ENCODE measurements around the gene MGRN1.

The MGRN1 gene

DNA sequence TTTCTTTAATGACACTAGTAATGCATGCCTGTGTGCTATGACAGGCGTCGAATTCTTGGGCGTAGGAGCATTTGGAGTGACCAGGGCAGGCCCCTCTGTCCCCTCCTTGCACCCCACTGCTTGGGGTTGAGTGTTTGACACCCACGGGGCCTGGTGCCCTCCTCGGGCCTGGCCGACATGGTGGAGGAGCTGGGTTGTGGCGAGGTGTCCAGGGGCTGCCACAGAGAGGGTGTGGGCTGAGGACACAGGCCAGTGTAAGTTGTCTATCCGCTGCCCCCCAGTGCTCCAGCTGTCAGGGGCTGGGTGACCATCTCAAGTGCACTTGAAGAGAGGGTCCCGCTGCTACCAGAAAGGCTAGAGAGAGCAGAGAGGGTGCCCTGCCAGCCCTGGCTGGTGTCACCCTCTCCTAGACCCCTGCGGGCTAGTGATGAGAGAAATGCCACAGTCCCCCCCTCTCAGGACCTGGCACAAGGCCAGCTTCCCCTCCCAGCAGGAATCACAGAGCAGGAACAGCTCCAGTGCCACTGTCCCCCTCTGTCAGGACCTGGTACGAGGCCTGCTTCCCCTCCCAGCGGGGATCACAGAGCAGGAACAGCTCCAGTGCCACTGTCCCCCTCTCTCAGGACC is 30.5 kb downstream of the MGRN1 start:
- no peak for DNase-seq

DNA sequence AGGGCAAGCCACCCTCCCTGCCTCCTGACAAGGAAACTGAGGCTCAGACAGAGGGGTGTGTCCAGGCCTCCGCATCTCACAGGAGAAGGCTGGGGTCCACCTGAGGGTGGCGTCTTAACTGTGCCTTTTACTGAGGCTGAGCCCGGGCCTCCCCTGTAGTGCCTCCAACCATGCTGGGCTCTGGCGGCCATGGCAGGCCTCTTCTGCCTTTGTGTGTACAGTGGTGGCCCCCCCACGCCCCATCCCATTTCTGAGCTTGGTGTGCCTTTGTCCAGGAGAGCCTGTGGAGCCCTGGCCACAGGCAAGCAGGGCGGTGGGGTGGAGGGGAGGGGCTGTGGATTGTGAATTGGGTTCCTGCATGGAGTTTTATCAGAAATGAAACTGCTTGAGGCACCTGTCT is 31.2 kb downstream of the MGRN1 start:
- DNase-seq = no peak

DNA sequence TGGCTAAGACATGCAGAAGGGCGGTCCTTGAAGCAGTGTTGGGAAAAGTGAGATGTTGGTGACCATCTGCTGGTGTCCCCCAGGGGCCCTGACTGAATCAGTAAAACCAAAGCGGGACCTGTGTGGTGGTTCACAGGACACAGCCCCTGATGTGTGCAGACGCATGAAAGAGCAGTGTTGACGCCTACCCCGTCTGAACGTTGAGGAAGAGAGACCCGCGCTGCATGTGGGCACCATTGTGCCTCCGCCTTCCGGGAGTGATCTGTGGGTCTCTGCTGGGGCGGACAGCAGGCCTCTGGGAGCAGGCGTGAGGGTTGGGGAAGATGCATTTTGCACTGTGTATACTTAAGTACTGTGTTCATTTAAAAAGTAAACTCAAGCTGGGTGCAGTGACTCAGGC is 31.6 kb downstream of the MGRN1 start:
- no peak for DNase-seq

DNA sequence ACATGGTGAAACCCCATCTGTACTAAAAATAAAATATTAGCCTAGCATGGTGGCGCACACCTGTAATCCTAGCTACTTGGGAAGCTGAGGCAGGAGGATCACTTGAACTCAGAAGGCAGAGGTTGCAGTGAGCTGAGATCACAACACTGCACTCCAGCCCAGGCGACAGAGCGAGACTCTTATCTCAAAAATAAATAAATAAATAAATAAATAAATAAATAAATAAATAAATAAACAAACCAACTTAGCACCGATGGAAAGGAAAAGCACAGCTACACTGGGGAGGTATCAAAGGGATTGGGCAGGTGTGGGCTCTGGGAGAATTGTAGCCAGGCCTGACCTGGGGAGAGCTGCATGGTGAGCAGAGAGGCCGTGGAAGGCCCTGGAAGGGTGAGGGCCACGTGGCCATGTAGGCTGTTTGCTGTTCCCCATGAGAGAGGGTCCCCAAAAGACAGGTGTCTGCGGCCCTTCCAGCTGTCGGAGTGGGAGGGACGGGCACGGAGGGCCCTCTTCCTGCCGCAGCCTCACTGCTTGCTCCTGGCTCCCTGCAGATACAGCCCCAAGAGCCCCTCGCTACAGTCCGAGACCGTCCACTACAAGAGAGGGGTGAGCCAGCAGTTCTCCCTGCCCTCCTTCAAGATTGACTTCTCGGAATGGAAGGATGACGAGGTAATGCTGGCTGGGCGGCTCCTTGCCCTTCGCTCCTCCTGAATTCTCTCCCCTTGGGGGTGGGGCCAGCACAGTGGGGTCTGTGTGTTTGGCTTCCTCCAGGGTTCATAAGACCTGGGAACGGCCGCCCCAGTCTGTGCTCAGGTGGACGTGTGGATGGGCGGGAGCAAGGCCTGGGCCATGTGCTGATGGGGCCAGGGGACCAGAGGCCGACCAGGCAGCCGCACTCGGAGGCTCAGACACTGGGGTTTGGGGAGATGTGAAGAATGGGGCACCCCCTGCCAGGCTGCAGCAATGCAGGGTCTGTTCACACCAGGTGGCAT is 32.4 kb downstream of the MGRN1 start:
- no peak for DNase-seq

DNA sequence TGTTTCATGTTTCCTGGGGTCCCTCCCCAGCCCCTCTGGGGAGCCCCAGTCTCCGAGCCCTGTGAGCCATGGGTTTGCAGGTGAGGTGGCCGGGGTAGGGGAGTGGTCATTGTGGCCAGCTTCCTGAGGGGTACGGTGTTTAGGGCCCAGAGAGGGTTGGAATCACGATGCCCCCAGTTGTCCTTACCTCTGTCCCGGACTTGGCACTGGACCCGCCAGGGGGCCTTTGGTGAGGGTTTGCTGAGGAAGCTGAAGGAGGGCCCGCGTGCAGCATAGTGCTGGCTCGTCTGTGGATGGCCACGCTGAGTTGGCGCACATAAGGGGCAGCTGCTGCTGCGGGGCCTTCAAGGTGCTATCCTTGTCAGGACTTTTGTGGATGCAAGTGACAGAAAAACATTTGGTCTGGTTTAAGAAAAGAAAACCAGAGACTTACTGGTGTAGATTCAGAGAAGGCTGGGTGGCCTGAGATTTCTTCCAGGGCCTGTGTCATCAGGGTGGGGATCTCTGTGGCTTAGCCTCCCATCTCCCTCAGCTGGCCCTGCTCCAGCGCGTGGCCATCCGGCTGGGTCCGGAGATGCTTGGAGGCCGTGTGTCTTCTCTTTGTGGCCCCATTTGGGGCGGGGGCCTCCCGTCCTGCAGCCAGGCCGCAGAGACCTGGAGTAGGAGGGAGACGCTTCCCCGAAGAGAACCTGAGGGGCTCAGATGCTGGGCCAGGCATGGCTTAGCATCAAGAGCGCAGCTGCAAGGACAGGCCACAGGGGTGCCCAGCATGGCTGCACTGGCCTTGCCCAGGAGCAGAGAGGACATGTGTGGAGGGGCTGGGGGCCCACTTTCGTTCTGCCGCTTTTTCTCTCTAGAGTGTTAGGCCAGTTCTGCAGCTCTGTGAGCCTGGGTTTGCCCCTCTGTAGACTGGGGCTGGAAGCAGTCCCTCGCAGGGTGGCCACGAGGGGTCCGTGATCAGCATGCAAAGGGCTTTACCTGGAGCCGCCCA is 35.0 kb downstream of the MGRN1 start:
- no peak for DNase-seq

DNA sequence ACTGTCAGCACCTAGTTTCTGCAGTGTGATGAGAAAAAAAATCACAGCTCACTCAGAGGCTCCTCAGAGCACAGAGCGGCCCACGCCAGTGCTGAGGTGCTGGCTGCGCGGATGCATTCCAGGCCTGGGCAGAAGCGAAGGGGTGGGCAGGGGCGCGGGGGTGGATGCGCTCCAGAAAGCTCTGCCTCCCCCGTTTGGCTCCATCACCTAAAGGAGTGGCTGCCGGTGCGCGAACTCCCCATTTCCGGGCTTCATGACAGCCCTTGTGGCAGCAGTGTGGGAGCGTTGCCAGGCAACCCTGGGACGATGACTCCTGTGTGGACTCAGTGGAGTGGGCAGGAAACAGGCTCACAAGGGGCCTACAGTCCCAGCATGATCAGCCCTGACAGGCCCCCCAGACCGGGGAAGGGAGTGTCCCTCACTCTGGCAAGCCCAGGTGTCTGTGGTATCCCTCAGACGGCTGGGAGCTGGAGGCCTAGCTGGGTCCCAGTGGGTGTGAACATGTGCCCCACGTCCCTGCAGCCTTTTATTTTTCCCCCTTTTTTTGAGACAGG is 35.9 kb downstream of the MGRN1 start:
- DNase-seq = peak; percentile 70

DNA sequence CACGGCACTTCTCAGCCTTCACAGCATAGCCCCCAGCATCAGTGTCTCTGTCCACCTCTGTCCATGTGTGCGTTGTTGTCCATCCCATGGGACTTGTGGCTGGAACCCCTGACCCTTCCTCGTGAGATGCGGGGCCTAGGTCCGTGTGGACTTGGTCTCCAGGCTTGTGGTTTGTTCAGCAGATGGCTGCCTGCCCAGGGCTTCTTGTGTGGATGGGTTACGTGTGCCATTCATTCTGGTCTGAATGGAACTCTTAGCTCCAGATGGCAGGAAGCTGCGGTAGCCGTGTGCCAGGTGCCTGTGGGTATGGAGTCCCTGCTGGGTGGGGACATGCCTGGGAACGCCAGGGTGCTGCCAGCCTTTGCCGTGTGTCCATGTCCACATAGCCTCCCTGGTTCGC is 37.0 kb downstream of the MGRN1 start:
- peak; percentile 89 for DNase-seq

DNA sequence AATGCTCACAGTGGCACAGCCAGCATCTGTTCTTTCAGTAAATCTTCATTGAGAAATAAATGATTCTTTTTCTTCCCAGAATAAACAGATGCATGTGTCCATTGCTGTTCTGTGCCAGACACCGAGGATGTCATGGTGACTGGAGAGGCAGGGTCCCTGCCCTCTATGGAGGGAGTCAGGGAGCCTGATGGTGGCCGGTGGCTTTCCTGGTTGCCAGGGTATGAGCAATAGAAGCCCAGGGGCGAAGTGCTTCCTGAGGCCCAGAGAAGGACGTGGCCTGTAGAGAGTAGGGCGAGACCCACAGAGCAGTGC is 38.8 kb downstream of the MGRN1 start:
- DNase-seq = no peak

DNA sequence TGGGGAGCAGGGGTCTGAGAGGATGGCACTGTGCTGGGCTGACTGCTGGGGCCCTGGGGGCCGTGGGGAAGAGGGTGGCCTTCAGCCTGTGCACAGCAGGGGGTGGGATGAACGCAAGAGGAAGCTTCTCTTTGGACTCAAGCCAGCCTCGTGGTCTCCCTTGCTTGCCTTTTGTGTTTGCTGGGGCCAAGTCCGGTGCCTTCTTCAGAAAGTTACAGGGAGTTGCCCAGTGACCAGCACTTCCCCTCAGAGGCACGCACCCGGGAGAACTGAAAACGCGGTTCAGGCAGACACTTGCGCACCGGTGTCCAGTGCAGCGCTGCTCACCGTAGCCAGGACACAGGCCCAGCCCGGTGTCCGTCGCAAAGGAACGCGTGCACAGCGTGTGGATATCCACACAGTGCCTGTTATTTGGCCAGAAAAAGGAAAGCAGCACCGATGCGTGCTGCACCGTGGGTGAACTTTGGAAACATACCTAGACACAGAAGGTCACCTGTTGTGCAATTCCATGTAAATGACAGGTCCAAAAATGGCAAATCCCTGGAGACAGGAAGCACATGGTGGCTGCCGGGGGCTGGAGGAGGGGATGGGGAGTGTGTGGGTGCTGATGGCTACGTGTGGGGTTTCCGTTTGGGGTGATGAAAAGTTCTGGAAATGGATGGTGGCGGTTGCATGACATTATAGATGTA is 39.3 kb downstream of the MGRN1 start:
- no peak for DNase-seq

DNA sequence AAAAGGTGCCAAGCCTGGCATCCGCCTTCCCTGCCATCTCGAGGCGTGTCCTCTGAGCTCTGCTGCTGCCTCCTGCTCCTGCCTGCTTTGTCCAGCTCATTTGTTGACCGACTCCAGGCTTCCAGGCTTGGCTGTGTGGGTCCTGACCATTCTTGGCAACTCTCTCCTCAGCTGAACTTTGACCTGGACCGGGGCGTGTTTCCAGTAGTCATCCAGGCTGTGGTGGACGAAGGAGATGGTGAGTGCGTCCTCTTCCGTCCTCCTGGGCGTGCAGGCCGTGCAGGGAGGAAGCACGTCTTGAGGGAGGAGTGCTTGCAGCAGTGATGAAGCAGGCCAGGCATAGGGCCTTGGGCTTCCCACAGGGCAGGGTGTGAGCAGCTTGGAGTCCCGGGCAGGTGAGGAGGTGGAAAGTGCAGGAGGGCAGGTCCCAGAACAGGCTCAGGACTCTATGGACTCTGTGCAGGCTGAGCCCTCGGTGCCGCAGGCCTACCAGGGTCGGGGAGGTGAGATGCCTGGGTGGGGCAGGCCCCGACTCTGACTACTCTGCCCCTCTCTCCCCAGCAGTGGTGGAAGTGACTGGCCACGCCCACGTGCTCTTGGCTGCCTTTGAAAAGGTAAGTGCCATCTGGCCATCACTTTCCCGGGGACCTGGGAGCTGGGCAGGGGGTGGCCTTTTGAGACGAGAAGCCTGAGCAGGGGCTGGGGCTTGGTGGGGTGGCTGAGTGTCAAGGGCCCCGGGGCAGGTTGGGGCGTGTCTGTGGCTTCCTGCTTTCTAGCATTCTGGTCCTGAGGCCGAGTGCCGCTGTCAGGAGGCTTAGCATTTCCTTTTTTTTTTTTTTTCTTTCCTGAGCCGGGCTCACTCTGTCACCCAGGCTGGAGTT is 40.2 kb downstream of the MGRN1 start:
- no peak for DNase-seq

DNA sequence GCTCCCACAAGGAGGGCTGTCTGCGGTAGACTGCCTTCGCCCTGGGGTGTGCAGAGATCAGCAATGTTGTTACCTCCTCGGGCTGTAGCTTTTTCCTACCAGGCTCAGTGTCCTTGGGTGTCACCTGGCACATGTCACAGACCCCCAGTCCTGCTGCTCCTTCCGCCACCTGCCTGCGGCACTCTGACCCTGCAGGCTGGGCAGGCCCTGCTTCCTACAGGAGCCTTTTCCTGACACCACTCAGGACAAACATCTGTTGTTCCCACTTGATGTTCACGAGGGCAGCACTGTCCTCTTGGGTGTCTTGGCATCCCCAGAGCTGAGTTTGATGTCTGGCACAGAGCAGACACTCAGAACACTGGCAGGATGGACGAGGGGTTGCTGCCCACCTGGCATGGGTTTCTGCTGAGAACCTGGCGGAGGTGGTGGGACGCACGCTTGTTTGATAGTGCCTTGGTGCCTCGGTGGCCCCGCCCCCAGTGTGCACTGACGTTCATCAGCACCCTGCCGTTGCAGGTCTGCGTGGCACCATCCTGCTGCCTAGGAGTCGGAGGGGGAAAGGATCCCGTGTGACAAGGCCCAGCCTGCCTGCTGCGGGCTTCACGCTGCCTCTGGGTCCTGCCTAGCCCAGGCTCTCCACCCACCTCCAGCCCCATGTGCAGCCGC is 42.0 kb downstream of the MGRN1 start:
- DNase-seq = no peak

DNA sequence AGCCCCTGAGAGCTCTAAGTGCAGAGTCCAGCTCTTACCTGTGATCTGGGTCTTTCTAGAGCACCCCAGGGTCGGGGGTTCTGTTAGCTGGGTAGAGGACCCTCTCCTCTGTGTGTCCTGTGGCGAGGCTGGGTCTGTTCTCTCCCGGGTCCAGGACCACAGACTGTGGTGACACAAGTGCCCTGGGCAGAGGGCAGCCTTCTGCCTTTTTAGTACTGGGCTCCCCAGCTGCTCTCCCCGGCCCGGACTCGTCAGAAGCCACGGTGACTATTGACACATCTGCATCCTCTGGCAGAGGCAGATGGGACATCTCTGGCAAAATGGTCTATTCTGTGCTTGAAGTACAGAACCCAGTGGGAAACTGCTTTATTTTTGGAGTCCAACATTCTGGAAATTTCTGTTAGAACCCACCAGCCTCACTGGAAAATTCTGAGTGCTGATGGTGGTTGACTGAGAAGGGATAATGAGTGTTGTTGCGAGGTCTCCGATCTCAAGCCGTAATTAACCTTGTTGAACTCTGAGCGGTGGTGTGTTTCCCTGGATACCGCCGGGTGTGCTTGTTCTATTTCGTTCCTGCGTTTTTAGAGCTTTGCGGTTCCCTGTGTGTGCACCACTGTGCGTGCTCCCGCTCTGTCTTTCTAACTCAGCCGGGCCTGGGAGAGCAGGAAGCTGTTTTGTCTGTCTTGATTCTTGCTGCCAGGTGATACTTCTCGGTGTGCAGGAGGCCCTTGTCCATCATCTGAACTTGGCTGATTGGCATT is 42.8 kb downstream of the MGRN1 start:
- DNase-seq = no peak

DNA sequence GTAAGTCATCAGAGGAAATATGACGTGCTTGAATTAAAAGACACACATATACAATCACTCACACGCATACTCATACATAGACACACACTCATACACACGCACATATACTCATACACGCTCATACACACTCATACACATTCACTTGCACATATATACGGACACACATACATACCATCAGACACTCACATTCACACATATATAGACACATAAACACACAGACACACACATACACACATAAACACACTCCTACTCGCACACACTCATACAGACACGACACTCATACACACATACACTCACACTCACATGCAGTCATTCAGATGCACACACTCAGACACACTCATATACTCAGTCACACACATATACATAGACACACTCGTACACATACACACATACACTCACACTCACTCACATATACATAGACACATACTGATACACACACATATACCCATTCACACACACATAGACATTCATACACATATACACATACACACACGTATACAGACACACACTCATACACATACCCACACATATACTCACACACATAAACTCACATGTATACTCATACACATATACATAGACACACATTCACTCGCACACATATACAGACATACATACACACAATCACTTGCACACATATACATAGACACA is 43.8 kb downstream of the MGRN1 start:
- DNase-seq = no peak

DNA sequence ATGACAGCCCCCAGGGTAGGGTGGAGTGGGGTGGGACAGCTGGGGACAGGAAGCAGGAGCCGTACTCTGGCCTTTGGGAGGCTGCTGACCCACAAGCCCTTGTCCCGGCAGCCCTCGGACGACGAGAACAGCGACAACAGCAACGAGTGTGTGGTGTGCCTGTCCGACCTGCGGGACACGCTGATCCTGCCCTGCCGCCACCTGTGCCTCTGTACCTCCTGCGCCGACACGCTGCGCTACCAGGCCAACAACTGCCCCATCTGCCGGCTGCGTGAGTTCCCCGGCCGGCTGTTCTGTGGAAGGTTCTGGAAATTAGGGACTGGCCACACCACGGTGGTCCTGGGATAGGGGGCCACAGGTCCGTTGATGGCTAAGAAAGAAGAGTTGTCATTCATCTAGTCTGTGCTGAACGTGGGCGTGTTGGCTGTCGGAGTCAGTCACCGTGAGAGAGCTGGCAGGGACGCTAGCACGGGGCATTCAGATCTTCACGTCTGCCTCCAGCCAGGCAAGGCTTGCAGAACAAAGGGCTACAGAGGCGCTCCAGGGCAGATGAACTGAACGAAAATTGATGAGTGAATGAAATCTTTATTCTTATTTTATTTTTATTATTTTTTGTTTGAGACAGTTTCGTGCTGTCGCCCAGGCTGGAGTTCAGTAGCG is 48.9 kb downstream of the MGRN1 start:
- no peak for DNase-seq

DNA sequence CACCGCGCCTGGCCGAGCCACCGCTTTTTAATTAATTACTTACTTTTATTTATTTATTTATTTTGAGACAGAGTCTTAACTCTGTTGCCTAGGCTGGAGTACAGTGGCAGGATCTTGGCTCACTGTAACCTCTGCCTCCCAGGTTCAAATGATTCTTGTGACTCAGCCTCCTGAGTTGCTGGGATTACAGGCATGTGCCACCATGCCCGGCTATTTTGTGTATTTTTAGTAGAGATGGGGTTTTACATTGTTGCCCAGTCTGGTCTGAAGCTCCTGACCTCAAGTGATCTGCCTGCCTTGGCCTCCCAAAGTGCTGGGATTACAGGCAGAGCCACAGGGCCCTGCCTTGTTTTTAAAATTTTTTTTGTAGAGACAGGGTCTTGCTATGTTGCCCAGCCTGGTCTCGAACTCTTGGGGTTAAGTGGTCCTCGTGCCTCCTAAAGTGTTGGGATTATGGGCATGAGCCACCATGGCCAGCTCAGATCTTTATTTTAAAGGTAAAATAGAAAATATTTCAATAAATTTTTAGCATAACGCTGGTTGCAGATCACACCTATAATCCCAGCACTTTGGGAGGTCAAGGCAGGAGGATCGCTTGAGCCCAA is 50.4 kb downstream of the MGRN1 start:
- DNase-seq = no peak

DNA sequence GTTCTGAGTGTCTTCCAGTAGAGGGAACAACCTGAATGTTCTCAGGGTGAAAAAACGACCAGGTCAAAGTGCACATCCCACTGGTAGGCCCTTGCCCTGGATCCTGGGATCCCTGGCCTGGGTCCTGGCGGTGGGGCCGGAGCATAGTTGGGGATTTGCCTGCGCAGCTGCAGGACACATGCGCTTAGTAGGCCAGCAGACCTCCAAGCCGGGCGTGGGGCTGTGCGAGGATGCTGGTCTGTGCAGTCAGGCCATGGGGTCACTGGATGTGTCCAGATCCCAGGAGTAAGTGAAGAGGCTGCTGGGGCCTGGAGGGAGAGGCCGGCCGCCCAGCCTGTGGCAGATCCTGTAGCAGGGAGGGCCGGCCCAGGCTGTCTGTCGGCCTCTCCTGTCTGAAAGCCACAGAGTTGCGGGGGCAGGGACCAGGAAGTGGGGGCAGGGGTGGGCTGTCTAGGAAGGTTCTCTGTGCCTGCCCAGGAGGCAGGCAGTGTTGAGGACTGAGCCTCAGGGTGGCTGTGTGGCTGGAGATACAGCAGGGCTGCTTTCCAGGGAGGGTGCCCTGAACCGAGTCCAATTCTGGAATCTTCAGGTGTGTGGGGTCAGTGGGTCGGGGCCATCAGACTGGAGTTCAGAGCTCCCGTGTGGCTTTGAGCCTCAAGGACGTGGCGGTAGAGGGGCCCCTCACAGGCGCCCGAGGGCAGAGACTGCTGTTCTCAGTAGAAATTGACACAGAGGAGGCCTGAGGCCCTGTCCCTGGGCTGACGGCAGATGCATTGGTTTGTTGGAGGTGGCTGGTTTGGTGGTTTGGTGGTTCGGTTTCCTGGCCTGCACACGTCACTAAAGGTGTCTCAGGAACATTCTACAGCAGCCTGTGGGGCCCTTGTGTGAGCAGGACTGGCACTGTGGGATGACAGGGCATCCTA is 51.5 kb downstream of the MGRN1 start:
- no peak for DNase-seq

DNA sequence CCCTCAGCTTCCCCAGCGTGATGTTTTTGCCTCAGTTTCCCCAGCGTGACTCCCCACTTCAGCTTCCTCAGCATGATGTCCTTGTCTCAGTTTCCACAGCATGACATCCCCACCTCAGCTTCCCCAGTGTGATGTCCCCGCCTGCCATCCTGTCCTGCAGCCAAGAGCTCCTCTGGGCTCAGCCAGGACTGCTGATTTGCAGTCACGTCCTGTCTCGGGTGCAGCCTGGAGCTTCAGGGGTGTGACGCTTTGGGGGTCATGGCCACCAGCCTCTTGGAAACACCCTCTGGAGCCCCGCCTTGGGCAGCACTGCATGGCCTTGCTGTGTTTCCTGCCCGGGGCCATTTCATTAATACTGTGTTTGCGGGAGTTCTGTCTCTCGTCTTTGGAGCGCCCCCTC is 52.2 kb downstream of the MGRN1 start:
- DNase-seq = no peak
